HuH-7.5 (cell line): ENCODE results near the gene ALG5.

ENCODE experiments used
- DNase-seq: peaks from one replicate; pipeline ENCODE4 v3.0.0; 2011; ENCODE audit warnings: low spot score

ALG5 gene

DNA sequence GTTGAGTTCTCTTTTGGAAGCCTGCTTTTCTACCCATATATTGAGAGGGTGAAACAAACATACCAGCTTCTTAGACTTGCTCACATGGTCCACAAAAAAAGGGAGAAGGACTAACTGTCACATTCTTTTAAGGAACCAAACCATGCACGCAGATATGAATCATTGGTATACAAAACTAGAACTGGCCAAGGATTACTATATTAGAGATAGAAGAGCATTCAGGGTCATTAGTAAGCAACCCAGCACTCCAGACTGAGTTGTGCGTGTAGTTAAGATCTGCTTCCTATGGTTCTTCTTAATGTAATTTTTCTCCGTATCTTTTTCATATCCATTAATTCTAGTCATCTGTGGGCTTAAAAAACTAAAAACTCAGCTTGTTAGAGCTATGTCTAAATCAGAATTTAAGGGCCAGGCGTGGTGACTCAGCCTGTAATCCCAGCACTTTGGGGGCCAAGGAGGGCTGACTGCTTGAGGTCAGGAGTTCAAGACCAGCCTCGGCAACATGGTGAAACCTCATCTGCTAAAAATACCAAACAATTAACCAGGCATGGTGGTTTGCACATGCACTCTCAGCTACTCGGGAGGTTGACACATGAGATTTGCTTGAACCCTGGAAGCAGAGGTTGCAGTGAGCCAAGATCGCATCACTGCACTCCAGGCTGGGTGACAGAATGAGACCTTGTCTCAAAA, 19.6 kb downstream of the ALG5 start:
- no peak for DNase-seq

- DNase-seq, result no peak
Measured at GRCh38 chr13:36975172-36975571, 24.0 kb downstream of the ALG5 start.

DNA sequence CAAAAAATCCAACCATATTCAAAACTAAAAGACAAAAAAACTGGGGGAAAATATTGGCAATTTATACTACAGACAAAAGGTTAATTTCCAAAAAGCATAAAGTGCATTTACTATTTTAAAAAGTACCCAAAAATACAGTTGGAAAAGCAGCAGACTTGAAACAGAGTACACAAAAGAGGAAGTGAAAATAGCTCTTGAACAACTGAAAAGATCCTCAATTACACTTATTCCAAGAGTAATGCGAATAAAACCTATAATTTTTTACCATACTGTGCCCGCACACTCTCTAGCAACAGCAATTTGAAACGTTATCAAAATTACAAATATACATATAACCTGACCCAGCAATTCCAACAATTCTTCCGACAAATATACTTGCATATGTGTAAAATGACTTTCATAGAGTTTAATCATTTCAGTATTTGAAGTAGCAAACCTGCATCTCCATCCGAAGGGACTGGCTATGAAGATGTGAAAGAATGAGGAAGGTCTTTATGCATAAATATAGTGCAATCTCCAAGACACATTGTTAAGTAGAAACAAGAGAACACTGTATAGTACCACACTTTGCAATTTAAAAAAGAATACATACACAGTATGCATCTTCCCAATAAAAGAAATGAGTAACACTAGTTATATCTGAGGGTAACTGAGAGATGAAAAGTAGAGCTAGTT, 25.4 kb downstream of the ALG5 start:
- no peak for DNase-seq

GRCh38 chr13:36973009-36973408, 26.1 kb downstream of the ALG5 start:
- no peak for DNase-seq

DNA sequence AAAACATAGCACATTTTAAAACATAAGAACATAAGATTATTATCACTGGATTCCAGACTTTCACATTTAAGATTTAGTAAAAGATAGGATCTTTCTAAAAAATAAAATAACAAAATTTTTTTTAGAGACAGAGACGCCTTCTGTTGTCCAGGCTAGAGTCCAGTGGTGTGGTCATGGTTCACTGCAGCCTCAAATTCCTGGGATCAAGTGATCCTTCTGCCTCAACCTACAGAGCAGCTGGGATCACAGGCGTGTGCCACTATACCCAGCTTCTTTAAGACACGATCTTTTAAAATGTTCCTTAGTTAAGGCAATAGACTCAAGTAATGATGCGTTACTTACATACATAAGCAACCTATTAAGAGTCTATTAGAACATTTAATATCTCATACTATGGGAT, 32.7 kb downstream of the ALG5 start:
- no peak for DNase-seq

DNA sequence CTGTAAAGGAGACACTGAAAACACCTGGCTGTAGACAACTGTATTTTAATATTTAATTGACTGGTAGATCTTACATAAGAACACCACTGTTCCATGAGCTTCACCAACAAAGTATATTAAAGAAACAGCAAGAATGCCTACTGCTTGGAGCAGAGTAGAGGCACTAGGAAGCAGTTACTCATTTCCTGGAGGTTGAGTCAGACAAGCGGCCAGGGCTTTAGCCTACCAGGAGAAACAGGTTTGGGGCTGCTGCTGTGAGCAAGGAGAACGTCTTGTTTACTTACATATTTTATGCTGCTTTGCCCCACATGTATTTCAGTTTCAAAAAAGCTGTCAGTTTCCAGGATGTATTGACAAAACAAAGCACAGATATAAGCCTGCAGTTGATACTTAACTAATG, 33.4 kb downstream of the ALG5 start:
- DNase-seq, result no peak

DNA sequence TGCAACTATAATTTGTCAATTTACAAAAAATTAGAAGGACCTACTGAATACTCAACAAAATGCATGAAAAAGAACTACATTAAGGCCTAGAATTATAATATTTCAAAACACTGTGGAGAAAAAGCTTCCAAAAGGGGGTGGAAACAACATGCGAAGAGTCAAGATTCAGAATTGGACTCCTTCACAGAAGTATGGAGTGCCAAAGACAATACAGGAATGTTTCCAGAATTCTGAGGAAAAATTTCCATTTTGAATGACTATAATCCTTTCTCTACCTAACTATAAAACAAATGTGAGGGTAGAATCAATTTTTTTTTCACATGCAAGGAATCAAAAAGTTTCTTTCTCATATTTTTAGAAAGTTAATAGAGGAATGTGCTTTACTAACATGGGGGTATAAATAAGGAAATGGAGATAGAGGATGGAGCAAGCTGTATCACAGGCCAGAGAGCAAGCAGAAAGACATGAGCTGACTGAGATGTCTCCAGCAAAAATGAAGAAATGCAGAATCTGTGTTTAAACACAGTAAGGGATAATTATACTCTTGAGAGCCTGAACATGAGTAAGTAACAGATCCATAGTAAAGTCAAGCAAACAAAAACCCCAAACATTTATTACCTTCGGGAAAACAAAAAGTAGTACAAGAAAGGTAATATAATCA, 39.6 kb downstream of the ALG5 start:
- DNase-seq, result no peak

DNA sequence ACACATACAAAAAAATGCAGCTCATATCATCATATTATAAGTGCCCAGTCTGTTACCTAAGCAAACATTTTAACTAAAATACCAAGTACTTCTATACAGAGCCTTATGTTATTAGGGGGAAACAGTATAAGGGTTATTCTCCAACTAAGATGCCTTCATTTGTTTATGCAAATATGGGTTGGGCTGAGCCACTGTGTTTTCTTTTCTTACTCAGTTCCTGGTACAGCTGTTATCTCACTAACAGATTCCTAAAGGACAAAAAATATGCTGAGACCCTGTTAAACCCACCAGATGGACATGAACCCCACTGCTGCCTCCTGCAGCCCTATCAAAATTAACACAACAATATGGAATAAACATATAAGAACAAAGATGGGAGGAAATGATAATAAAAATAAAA, 44.6 kb downstream of the ALG5 start:
- DNase-seq, result no peak

GRCh38 chr13:36950920-36951319, 48.2 kb downstream of the ALG5 start:
- no peak for DNase-seq

DNA sequence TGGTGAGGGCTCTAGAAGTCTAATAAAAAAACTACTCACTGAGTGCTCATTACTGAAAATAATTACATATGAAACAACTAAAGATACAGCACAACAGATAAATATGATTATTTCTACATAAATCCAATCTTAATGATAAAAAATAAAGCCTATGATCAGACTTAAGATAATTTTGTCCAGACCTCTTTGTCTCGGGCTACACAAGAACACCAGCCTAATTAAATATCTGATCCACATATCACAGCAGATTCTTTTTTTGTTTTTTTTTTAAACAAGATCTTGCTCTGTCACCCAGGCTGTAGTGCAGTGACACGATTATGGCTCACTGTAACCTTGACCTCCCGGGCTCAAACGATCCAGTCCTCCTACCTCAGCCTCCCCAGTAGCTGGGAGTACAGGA, 48.8 kb downstream of the ALG5 start:
- no peak for DNase-seq

DNA sequence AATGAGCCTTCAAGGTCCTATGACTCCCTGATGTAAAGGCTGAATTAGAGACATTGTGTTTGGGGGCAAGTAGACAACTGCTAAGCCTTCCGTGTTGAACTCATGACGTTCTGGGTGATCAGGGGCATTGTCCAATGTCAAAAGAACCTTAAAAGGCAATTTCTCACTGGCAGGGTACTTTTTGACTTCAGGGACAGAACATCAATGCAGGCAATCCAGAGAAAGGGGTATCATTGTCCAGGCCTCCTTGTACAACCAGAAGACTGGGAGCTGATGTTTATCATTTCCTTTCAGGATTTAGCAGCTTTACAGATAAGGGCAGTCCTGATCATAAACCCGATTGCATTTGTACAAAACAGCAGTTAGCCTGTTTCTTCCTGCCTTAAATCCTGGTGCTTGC, 54.1 kb downstream of the ALG5 start:
- DNase-seq, result no peak

DNA sequence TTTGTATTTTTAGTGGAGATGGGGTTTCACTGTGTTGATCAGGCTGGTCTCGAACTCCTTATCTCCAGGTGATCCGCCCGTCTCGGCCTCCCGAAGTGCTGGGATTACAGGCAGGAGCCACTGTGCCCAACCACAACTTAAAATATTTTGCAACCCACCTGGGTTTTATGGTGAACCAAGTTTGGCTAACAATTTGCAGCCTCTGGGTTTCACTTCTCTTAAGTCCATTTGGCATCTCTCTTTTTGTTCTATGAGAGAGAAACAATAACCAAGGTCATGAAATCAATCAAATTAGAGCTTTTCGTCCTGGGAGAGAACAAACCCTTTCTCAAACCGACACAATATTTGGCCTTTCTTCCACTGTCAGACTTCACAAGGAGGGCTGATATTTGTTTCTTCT, 73.5 kb downstream of the ALG5 start:
- no peak for DNase-seq

DNA sequence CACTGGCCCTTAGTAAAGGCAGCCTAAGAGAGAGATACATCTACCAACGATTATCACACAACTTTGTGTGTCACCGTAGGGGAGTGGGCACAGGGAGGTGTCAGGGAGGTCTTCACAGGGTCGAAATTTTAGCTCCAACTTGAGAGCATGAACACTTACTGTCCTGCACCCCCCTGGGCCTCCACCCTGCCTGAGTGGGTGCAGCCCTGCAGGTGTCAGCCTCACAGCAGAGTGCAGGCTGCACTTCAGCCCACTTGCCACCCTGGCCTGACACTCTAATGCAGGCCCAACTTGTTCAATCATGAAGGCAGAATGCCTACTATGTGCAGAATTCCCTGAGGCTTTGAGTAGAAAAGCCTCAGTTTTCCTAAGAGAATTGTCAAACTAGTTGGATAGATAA, 75.1 kb downstream of the ALG5 start:
- no peak for DNase-seq

DNA sequence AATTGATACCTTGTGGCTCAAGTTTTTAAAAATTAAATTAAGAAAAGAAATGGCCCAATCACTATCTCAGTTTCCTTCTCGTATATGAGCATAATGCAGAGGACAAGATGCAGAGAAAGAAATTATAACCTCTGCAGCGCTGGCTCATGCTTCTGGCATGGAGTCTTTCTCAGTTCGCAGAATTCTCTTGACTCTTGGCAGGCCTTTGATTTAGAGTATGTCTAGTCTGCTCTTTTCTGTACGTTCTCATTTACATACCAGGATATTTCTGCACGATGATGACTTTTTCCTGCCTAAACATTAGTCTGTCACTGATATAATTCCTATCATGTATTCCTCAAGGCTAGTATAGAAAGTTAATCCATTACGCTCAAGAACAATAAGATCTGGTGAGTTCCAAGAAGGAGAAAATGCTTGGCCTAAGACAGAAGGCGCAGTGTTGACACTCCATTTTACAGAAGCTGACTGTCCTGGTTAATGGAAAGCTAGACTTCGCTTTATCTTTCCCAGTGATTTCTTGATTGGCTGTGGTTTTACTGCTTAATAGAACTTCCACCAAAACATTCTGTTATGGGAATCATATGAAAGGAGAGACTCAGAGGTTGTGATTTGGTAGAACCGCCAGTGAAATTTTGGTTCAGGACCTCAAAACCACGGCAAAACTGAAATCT, 77.4 kb downstream of the ALG5 start:
- no peak for DNase-seq

GRCh38 chr13:36920616-36921185, 78.4 kb downstream of the ALG5 start:
- DNase-seq, result no peak

DNA sequence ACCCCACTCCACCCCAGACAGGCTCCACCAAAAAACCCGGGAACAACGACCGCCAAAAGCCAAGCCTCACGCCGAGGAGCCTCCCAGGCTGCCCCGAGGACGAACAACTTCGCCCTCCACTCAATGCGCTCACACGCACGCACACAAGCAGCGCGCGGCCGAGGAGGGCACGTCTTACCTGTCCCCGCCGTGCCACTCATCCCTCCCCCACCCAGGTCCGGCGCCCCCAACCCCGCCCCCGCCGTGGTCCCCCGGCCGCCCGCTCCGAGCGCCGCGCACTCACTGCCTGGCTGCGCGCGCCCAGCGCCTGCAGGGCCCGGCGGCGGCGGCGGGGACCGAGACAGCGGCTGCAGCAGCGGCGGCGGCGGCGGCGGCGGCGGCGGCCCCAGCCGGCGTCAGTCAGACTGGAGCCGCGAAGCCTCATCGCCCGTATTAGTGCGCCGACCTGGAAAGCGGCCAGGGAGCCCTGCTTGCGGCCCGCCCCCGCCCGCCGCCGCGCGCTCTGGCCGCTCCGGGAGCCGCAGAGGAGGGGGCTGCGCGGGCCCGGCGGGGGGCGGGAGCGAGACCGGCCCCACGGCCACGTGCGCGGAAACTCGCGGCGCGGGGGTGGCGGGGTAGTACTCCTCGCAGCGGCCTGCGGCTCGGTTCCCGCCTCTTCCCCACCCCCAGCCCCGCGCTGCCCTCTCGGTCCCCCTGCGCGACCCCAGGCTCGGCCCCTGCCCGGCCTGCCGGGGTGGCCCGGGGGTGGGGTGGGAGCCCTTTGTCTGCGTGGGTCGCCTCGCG, 79.1 kb downstream of the ALG5 start, which contains the start of gene SMAD9:
TSS of gene SMAD9 (minus strand) at position 406 of the 783 bp plus-strand sequence. CDS start 40,549 bp downstream, outside the sequence.
- DNase-seq, result peak; percentile 40

GRCh38 chr13:36919171-36919832, 79.8 kb downstream of the ALG5 start:
- DNase-seq, result peak; percentile 49

DNA sequence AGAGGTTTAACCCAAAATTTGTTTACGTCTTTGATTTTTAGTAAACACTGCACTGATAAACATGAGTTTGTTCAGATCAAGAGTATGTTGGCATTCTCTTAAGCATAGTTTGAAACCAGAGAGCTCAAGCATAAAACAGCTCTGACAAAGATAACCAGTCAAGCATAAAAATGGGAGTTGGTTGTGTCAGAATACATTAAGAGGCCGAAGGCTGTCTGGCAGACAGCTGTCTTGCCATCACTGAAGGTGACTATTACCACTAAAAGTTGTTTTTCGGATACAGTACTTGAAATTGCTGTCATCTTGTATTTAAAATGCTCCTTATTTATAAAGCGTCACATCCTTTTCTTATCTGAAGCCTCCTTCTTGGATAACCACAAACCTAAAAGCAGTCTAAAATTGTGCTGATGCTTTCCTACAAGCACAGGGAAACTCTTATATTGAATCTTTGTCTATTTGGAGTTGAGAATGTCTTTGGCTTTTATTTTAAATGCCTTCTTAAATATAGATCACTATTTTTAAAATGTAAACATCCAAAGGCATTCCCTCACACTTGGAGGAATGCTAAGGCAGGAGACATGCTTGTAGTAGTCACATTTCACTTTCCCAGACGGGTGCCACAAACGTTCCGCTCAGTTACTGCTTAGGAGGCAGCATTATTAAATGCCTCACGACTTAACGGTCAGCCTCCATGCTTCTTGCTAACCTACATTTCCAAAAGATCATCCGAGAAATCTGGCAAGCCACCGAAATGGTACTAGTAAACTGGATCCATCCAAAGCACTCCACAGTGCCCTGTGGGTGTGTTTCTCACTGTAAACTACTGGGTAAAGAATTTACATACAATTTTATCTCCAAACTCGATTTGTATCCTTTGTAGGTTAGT, 80.7 kb downstream of the ALG5 start:
- DNase-seq, result no peak

DNA sequence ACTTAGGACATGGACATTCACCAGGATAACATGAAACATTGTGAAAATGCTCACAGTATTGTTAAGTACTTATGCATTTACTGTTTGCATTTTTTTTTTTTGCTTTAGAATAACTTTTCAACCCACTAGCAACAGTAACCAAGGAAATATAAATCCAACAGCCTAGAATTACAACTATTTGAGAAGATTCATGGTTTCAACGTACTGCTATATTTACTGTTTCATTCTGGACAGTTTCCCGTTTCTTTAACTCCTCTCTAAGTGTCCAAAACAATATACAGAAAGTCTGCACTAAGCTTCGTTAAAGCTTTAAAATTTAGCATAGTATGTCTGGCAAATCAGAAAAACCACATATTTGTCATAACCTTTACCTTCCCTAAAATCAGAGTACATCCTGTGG, 81.8 kb downstream of the ALG5 start:
- DNase-seq, result no peak
